Activated CD4-positive, alpha-beta memory T cell treated with anti-CD3 and anti-CD28 coated beads for 36 hours (primary cell): ENCODE measurements around the gene SCYL1. TPM values are rescaled to one million over a fixed set of nuclear protein-coding genes. Genes with fewer than 3 reads are reported as not detected.

Source experiments
- CTCF ChIA-PET: fragments of 350-600 bp; sonication (Branson Sonifier 250); formaldehyde crosslinking; loops from one replicate; lab custom pipeline; 2021; ENCODE audit warnings: antibody characterized with exemption, inconsistent platforms; lab: Charles Lee
- POLR2A ChIA-PET: fragments of 350-600 bp; sonication (Branson Sonifier 250); formaldehyde crosslinking; loops from one replicate; lab custom pipeline; 2021; ENCODE audit warnings: antibody characterized with exemption; lab: Charles Lee
- DNase-seq: peaks from one replicate; pipeline ENCODE4 v3.0.0-alpha.2; 2020
- H3K27ac Mint-ChIP-seq: one replicate; pipeline ENCODE4 v1.8.0; 2021; ENCODE audit warnings: mixed read lengths
- H3K27me3 Mint-ChIP-seq: one replicate; pipeline ENCODE4 v1.8.0; 2021; ENCODE audit warnings: mixed read lengths
- H3K36me3 Mint-ChIP-seq: one replicate; pipeline ENCODE4 v1.8.0; 2021; ENCODE audit warnings: mixed read lengths
- H3K4me1 Mint-ChIP-seq: one replicate; pipeline ENCODE4 v1.8.0; 2021; ENCODE audit warnings: low read depth, mixed read lengths
- H3K4me3 Mint-ChIP-seq: one replicate; pipeline ENCODE4 v1.8.0; 2021; ENCODE audit warnings: mild to moderate bottlenecking, mixed read lengths
- H3K9me3 Mint-ChIP-seq: one replicate; pipeline ENCODE4 v1.8.0; 2021; ENCODE audit warnings: mixed read lengths
- intact Hi-C: fragments of 100-400 bp; cut with micrococcal nuclease; formaldehyde crosslinking; loops from one replicate; pipeline ENCODE4 v1.15.1; 2023
- total RNA-seq, 2 experiments: library from RNA; stranded (reverse); gene quantifications; one replicate each; pipeline ENCODE4 v1.2.3, GENCODE V29; 2021

The SCYL1 gene
- total RNA-seq, 2 experiments from 2014 or later: 67.8 to 69.8 TPM

- DNase-seq: no peak
Measured at GRCh38 chr11:65501472-65502273, 23.2 kb upstream of the SCYL1 start.

DNA sequence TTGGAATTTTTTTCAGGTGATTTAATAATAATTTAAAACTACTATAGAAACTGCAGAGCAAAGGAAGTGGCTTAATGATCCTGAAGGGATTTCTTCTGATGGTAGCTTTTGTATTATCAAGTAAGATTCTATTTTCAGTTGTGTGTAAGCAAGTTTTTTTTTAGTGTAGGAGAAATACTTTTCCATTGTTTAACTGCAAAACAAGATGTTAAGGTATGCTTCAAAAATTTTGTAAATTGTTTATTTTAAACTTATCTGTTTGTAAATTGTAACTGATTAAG is 22.7 kb upstream of the SCYL1 start:
- no peaks in the 10 kb centered on the region for H3K9me3 Mint-ChIP-seq
- intact Hi-C loops: no loop called here

More at GRCh38 chr11:65501472-65502273, 23.2 kb upstream of the SCYL1 start:
- CTCF ChIA-PET: interaction anchor here (0.8 to 2.0 kb wide), 6 partner anchors 9 to 172 kb away, joined by 3 to 16 read pairs (median 4); partner anchors contain the start of gene NEAT1
- intact Hi-C loops: no loop called here
- POLR2A ChIA-PET: interaction anchor here (0.9 to 26.8 kb wide), 11 partner anchors 9 to 388 kb away, joined by 3 to 4089 read pairs (median 5); partner anchors contain the start of genes CCDC85B, EHBP1L1, FRMD8 and MALAT1
- Mint-ChIP-seq H3K36me3 (peaks cover 3% of the 10 kb centered on the region), H3K9me3 (no peaks in the 10 kb centered on the region), H3K27me3 (peaks cover 14% of the 10 kb centered on the region), H3K27ac (no peak overlapping the region), H3K4me1 (peaks cover 30% of the 10 kb centered on the region), H3K4me3 (no peak overlapping the region)

DNA sequence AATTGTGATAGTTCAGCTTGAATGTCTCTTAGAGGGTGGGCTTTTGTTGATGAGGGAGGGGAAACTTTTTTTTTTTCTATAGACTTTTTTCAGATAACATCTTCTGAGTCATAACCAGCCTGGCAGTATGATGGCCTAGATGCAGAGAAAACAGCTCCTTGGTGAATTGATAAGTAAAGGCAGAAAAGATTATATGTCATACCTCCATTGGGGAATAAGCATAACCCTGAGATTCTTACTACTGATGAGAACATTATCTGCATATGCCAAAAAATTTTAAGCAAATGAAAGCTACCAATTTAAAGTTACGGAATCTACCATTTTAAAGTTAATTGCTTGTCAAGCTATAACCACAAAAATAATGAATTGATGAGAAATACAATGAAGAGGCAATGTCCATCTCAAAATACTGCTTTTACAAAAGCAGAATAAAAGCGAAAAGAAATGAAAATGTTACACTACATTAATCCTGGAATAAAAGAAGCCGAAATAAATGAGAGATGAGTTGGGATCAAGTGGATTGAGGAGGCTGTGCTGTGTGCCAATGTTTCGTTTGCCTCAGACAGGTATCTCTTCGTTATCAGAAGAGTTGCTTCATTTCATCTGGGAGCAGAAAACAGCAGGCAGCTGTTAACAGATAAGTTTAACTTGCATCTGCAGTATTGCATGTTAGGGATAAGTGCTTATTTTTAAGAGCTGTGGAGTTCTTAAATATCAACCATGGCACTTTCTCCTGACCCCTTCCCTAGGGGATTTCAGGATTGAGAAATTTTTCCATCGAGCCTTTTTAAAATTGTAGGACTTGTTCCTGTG is 22.1 kb upstream of the SCYL1 start:
- no peaks in the 10 kb centered on the region for H3K9me3 Mint-ChIP-seq
- no peak for DNase-seq
- H3K4me1 Mint-ChIP-seq: peaks cover 35% of the 10 kb centered on the region
- ChIA-PET POLR2A (interaction anchor here (0.9 to 26.8 kb wide), 13 partner anchors 8 to 387 kb away, joined by 3 to 4089 read pairs (median 5); partner anchors contain the start of genes CCDC85B, DPF2, EHBP1L1 and FRMD8), CTCF (interaction anchor here (1.0 to 2.0 kb wide), 6 partner anchors 8 to 173 kb away, joined by 3 to 16 read pairs (median 4); partner anchors contain the start of gene NEAT1)
- intact Hi-C loops: no loop called here
- peaks cover 5% of the 10 kb centered on the region for H3K36me3 Mint-ChIP-seq
- H3K4me3 Mint-ChIP-seq: no peak overlapping the region
- H3K27me3 Mint-ChIP-seq: peaks cover 14% of the 10 kb centered on the region
- no peak overlapping the region for H3K27ac Mint-ChIP-seq

More for the DNA sequence above, 22.7 kb upstream of the SCYL1 start:
- Mint-ChIP-seq H3K36me3 (peaks cover 3% of the 10 kb centered on the region), H3K27ac (no peak overlapping the region), H3K27me3 (peaks cover 14% of the 10 kb centered on the region), H3K4me1 (peaks cover 30% of the 10 kb centered on the region), H3K4me3 (no peak overlapping the region)
- ChIA-PET POLR2A (interaction anchor here (0.9 to 26.8 kb wide), 12 partner anchors 9 to 388 kb away, joined by 3 to 4089 read pairs (median 5); partner anchors contain the start of genes CCDC85B, DPF2, EHBP1L1 and FRMD8), CTCF (interaction anchor here (0.8 to 2.0 kb wide), 6 partner anchors 9 to 172 kb away, joined by 3 to 16 read pairs (median 4); partner anchors contain the start of gene NEAT1)
- no peak for DNase-seq

DNA sequence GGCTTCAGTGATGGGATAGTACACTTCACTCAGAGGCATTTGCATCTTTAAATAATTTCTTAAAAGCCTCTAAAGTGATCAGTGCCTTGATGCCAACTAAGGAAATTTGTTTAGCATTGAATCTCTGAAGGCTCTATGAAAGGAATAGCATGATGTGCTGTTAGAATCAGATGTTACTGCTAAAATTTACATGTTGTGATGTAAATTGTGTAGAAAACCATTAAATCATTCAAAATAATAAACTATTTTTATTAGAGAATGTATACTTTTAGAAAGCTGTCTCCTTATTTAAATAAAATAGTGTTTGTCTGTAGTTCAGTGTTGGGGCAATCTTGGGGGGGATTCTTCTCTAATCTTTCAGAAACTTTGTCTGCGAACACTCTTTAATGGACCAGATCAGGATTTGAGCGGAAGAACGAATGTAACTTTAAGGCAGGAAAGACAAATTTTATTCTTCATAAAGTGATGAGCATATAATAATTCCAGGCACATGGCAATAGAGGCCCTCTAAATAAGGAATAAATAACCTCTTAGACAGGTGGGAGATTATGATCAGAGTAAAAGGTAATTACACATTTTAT is 21.4 kb upstream of the SCYL1 start:
- intact Hi-C loops: no loop called here
- Mint-ChIP-seq H3K9me3 (no peaks in the 10 kb centered on the region), H3K4me3 (no peak overlapping the region), H3K27me3 (peaks cover 14% of the 10 kb centered on the region), H3K36me3 (peaks cover 4% of the 10 kb centered on the region), H3K4me1 (peaks cover 36% of the 10 kb centered on the region), H3K27ac (no peak overlapping the region)
- ChIA-PET POLR2A (interaction anchor here (0.6 to 26.8 kb wide), 9 partner anchors 12 to 224 kb away, joined by 3 to 4089 read pairs (median 3); partner anchors contain the start of genes DPF2, MALAT1 and NEAT1), CTCF (interaction anchor here (1.0 to 10.3 kb wide), 3 partner anchors 79 to 86 kb away, joined by 3 to 257 read pairs (median 16); partner anchors contain the start of gene NEAT1)
- DNase-seq: no peak

DNA sequence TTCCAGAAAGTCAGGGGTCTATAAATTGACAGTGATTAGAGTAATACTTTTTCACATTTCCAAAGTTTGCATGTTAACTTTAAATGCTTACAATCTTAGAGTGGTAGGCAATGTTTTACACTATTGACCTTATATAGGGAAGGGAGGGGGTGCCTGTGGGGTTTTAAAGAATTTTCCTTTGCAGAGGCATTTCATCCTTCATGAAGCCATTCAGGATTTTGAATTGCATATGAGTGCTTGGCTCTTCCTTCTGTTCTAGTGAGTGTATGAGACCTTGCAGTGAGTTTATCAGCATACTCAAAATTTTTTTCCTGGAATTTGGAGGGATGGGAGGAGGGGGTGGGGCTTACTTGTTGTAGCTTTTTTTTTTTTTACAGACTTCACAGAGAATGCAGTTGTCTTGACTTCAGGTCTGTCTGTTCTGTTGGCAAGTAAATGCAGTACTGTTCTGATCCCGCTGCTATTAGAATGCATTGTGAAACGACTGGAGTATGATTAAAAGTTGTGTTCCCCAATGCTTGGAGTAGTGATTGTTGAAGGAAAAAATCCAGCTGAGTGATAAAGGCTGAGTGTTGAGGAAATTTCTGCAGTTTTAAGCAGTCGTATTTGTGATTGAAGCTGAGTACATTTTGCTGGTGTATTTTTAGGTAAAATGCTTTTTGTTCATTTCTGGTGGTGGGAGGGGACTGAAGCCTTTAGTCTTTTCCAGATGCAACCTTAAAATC is 20.8 kb upstream of the SCYL1 start:
- intact Hi-C loops: no loop called here
- H3K4me1 Mint-ChIP-seq: peaks cover 36% of the 10 kb centered on the region
- peaks cover 13% of the 10 kb centered on the region for H3K27me3 Mint-ChIP-seq
- CTCF ChIA-PET: interaction anchor here (1.0 to 10.3 kb wide), 3 partner anchors 32 to 86 kb away, joined by 3 to 257 read pairs (median 7); partner anchors contain the start of gene NEAT1
- POLR2A ChIA-PET: interaction anchor here (0.6 to 26.8 kb wide), 10 partner anchors 12 to 225 kb away, joined by 3 to 4089 read pairs (median 8); partner anchors contain the start of genes MALAT1, NEAT1, SCYL1 and SLC25A45
- no peak overlapping the region for H3K4me3 Mint-ChIP-seq
- H3K36me3 Mint-ChIP-seq: peaks cover 4% of the 10 kb centered on the region
- no peak overlapping the region for H3K27ac Mint-ChIP-seq
- no peak for DNase-seq
- no peaks in the 10 kb centered on the region for H3K9me3 Mint-ChIP-seq

GRCh38 chr11:65504674-65505465 is 20.0 kb upstream of the SCYL1 start:
- no peak overlapping the region for H3K27ac Mint-ChIP-seq
- ChIA-PET CTCF (interaction anchor here (1.0 to 10.3 kb wide), 6 partner anchors 27 to 123 kb away, joined by 3 to 257 read pairs (median 6); partner anchors contain the start of genes NEAT1 and SLC25A45), POLR2A (interaction anchor here (0.6 to 26.8 kb wide), 11 partner anchors 13 to 424 kb away, joined by 3 to 4089 read pairs (median 13); partner anchors contain the start of genes MALAT1, NEAT1, SCYL1 and SLC25A45)
- no peak for DNase-seq
- peaks cover 4% of the 10 kb centered on the region for H3K36me3 Mint-ChIP-seq
- peaks cover 39% of the 10 kb centered on the region for H3K4me1 Mint-ChIP-seq
- no peaks in the 10 kb centered on the region for H3K9me3 Mint-ChIP-seq
- intact Hi-C loops: no loop called here
- H3K4me3 Mint-ChIP-seq: no peak overlapping the region
- peaks cover 13% of the 10 kb centered on the region for H3K27me3 Mint-ChIP-seq

DNA sequence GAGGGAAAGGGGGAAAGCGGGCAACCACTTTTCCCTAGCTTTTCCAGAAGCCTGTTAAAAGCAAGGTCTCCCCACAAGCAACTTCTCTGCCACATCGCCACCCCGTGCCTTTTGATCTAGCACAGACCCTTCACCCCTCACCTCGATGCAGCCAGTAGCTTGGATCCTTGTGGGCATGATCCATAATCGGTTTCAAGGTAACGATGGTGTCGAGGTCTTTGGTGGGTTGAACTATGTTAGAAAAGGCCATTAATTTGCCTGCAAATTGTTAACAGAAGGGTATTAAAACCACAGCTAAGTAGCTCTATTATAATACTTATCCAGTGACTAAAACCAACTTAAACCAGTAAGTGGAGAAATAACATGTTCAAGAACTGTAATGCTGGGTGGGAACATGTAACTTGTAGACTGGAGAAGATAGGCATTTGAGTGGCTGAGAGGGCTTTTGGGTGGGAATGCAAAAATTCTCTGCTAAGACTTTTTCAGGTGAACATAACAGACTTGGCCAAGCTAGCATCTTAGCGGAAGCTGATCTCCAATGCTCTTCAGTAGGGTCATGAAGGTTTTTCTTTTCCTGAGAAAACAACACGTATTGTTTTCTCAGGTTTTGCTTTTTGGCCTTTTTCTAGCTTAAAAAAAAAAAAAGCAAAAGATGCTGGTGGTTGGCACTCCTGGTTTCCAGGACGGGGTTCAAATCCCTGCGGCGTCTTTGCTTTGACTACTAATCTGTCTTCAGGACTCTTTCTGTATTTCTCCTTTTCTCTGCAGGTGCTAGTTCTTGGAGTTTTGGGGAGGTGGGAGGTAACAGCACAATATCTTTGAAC is 19.2 kb upstream of the SCYL1 start:
- Mint-ChIP-seq H3K27ac (no peak overlapping the region), H3K36me3 (peaks cover 4% of the 10 kb centered on the region), H3K4me1 (peaks cover 44% of the 10 kb centered on the region), H3K9me3 (no peaks in the 10 kb centered on the region), H3K27me3 (peaks cover 13% of the 10 kb centered on the region), H3K4me3 (no peak overlapping the region)
- ChIA-PET POLR2A (interaction anchor here (0.6 to 26.8 kb wide), 15 partner anchors 11 to 423 kb away, joined by 3 to 4089 read pairs (median 4); partner anchors contain the start of genes MALAT1, NEAT1, SCYL1 and SLC25A45), CTCF (interaction anchor here (1.0 to 10.3 kb wide), 6 partner anchors 28 to 124 kb away, joined by 3 to 257 read pairs (median 6); partner anchors contain the start of genes NEAT1 and SLC25A45)
- no peak for DNase-seq
- intact Hi-C loops: loop anchor here (2.0 kb wide), 1 partner anchor 79 kb away; no protein-coding TSS in a partner anchor

GRCh38 chr11:65506290-65506771 is 18.6 kb upstream of the SCYL1 start:
- peaks cover 44% of the 10 kb centered on the region for H3K4me1 Mint-ChIP-seq
- peaks cover 4% of the 10 kb centered on the region for H3K36me3 Mint-ChIP-seq
- ChIA-PET POLR2A (interaction anchor here (0.6 to 26.8 kb wide), 15 partner anchors 10 to 727 kb away, joined by 3 to 4089 read pairs (median 4); partner anchors contain the start of genes EHBP1L1, FAM89B, MALAT1 and NEAT1), CTCF (interaction anchor here (0.6 to 10.3 kb wide), 6 partner anchors 7 to 139 kb away, joined by 4 to 257 read pairs (median 6); partner anchors contain the start of genes MALAT1, NEAT1 and SLC25A45)
- H3K27ac Mint-ChIP-seq: no peak overlapping the region
- intact Hi-C loops: loop anchor here (2.0 kb wide), 1 partner anchor 80 kb away; no protein-coding TSS in a partner anchor
- DNase-seq: no peak
- peaks cover 7% of the 10 kb centered on the region for H3K27me3 Mint-ChIP-seq
- no peaks in the 10 kb centered on the region for H3K9me3 Mint-ChIP-seq
- H3K4me3 Mint-ChIP-seq: no peak overlapping the region
